HEK293T (cell line): ENCODE results near the gene RPLP2.

Source experiments
- ARNT ChIP-seq: fragments of 450-650 bp; IDR thresholded peaks from 2 replicates; pipeline ENCODE4 v1.6.1; 2017; ENCODE audit warnings: mild to moderate bottlenecking
- BHLHE40 ChIP-seq: fragments of 450-650 bp; IDR thresholded peaks from 2 replicates; pipeline ENCODE4 v1.6.1; 2016; ENCODE audit warnings: mild to moderate bottlenecking, moderate library complexity, borderline replicate concordance
- FOXK2 ChIP-seq: fragments of 450-650 bp; IDR thresholded peaks from 2 replicates; pipeline ENCODE4 v1.6.1; 2016; ENCODE audit warnings: mild to moderate bottlenecking
- NFRKB ChIP-seq: fragments of 450-650 bp; IDR thresholded peaks from 2 replicates; pipeline ENCODE4 v1.6.1; 2016; ENCODE audit warnings: mild to moderate bottlenecking, moderate library complexity
- SP1 ChIP-seq: fragments of 450-650 bp; IDR thresholded peaks from 2 replicates; pipeline ENCODE4 v1.6.1; 2017
- SUZ12 ChIP-seq: fragments of 450-650 bp; IDR thresholded peaks from 2 replicates; pipeline ENCODE4 v1.6.1; 2016; ENCODE audit warnings: mild to moderate bottlenecking
- TARDBP ChIP-seq: fragments of 450-650 bp; IDR thresholded peaks from 2 replicates; pipeline ENCODE4 v1.6.1; 2016

- no peak for TF ChIP-seq SP1
- no peak for TF ChIP-seq FOXK2
- TF ChIP-seq NFRKB: no peak
- TF ChIP-seq SUZ12: no peak
- no peak for TF ChIP-seq BHLHE40
- TF ChIP-seq TARDBP: no peak
- no peak for TF ChIP-seq ARNT
Measured at GRCh38 chr11:854601-855329, 45.0 kb downstream of the RPLP2 start.
